HCT116 (cell line): ENCODE results near the gene CPT1A. TPM values are rescaled to one million over a fixed set of nuclear protein-coding genes. Genes with fewer than 3 reads are reported as not detected.

Experiments used
- ATAC-seq: fragments of 200-7000 bp; cut with Tn5 transposase; 2 replicates; pipeline ENCODE4 v1.9.1; 2020; ENCODE audit warnings: mild to moderate bottlenecking, moderate library complexity
- BruUV-seq: library from RNA; stranded (reverse); fragments of 400-500 nt; replicated peaks from 2 replicates; lab custom pipeline; 2021; lab: Mats Ljungman, UMichigan
- CTCF ChIA-PET: fragments of 300-600 bp; sonication (Branson Sonifier 250); formaldehyde crosslinking; loops from one replicate; lab custom pipeline; 2021; ENCODE audit warnings: antibody characterized with exemption; lab: Charles Lee
- POLR2A ChIA-PET: fragments of 300-600, 350-600 bp; sonication (Branson Sonifier 250); formaldehyde crosslinking; loops from one replicate; lab custom pipeline; 2021; ENCODE audit warnings: antibody characterized with exemption; lab: Charles Lee
- RAD21 ChIA-PET, 2 experiments: fragments of 300-600 bp; sonication (Branson Sonifier 250); formaldehyde crosslinking; loops; one replicate each; lab custom pipeline; 2023; ENCODE audit warnings: low total read pairs in 2 of 2; ENCODE audit not compliant: uncharacterized antibody in 2 of 2, unreplicated experiment in 2 of 2, low non-redundant PET in 1 of 2; lab: Charles Lee
- DNase-seq: peaks from one replicate; pipeline ENCODE4 v3.0.0-alpha.2; 2010; ENCODE audit warnings: low read depth, low spot score
- H2AFZ ChIP-seq: fragments of 200-600 bp; shearing (Covaris generic), sonication (generic); 2 replicates; pipeline ENCODE4 v1.6.1; 2017; ENCODE audit warnings: low read depth, mixed run types, mixed read lengths, antibody characterized with exemption, low read length; ENCODE audit not compliant: poor library complexity, severe bottlenecking
- H3K27ac ChIP-seq: 2 replicates; pipeline ENCODE4 v1.5.1; 2012; ENCODE audit warnings: low read depth, low read length
- H3K27me3 ChIP-seq: fragments of 200-600 bp; sonication (generic); 2 replicates; pipeline ENCODE4 v1.6.1; 2016; ENCODE audit warnings: mixed run types, low read length, mixed read lengths; ENCODE audit not compliant: insufficient read depth
- H3K36me3 ChIP-seq, 2 experiments: fragments of 200-500 bp in 1 of 2; fragments of 200-600 bp in 1 of 2; sonication (Bioruptor generic) in 1 of 2; sonication (generic) in 1 of 2; 2 replicates each; pipeline versions ENCODE4 v1.5.1 to v1.6.1; 2014 to 2016; ENCODE audit warnings: low read length in 2 of 2, inconsistent platforms in 1 of 2, mixed read lengths in 1 of 2, mixed run types in 1 of 2; ENCODE audit not compliant: insufficient read depth in 2 of 2, control insufficient read depth in 1 of 2
- H3K4me1 ChIP-seq, 2 experiments: fragments of 200-600 bp in 1 of 2; sonication (generic) in 1 of 2; 2 replicates each; pipeline versions ENCODE4 v1.5.1 to v1.6.1; 2012 to 2017; ENCODE audit warnings: low read length in 2 of 2, inconsistent platforms in 1 of 2, mild to moderate bottlenecking in 1 of 2, mixed read lengths in 1 of 2, mixed run types in 1 of 2, moderate library complexity in 1 of 2; ENCODE audit not compliant: insufficient read depth in 2 of 2, control insufficient read depth in 1 of 2
- H3K4me2 ChIP-seq: fragments of 200-600 bp; sonication (generic); 2 replicates; pipeline ENCODE4 v1.6.1; 2017; ENCODE audit warnings: mixed run types, low read length, mixed read lengths
- H3K4me3 ChIP-seq, 2 experiments: fragments of 200-600 bp in 1 of 2; sonication (generic) in 1 of 2; replicated peaks in 1 of 2; 2 replicates each; pipeline ENCODE4 v1.5.1; 2011 to 2016; ENCODE audit warnings: low read length in 2 of 2, control low read depth in 1 of 2, low read depth in 1 of 2, mild to moderate bottlenecking in 1 of 2, mixed read lengths in 1 of 2, mixed run types in 1 of 2
- H3K79me2 ChIP-seq: fragments of 200-600 bp; sonication (generic); 2 replicates; pipeline ENCODE4 v1.6.1; 2017; ENCODE audit warnings: mild to moderate bottlenecking, mixed run types, low read length, moderate library complexity, mixed read lengths; ENCODE audit not compliant: insufficient read depth
- H3K9ac ChIP-seq: fragments of 200-600 bp; sonication (generic); 2 replicates; pipeline ENCODE4 v1.6.1; 2016; ENCODE audit warnings: low read length, mixed read lengths
- H3K9me2 ChIP-seq: fragments of 200-600 bp; sonication (generic), shearing (Covaris generic); 2 replicates; pipeline ENCODE4 v1.6.1; 2017; ENCODE audit warnings: mixed run types, mild to moderate bottlenecking, moderate library complexity; ENCODE audit not compliant: insufficient read depth
- H3K9me3 ChIP-seq, 2 experiments: fragments of 200-500 bp in 1 of 2; fragments of 200-600 bp in 1 of 2; sonication (Bioruptor generic) in 1 of 2; sonication (generic) in 1 of 2; 2 replicates each; pipeline ENCODE4 v1.6.1; 2014 to 2017; ENCODE audit warnings: low read length in 2 of 2, mixed read lengths in 2 of 2, inconsistent platforms in 1 of 2, low read depth in 1 of 2, mild to moderate bottlenecking in 1 of 2, mixed run types in 1 of 2, moderate library complexity in 1 of 2; ENCODE audit not compliant: control insufficient read depth in 1 of 2, insufficient read depth in 1 of 2
- H4K20me1 ChIP-seq: fragments of 200-600 bp; sonication (generic), shearing (Covaris generic); 2 replicates; pipeline ENCODE4 v1.6.1; 2017; ENCODE audit warnings: mixed run types, mild to moderate bottlenecking, moderate library complexity; ENCODE audit not compliant: insufficient read depth
- ATF3 ChIP-seq: IDR thresholded peaks from 2 replicates; pipeline ENCODE4 v1.6.1; 2012
- CBX3 ChIP-seq: IDR thresholded peaks from 2 replicates; pipeline ENCODE4 v1.6.1; 2012; ENCODE audit warnings: low read depth
- CEBPB ChIP-seq: IDR thresholded peaks from 2 replicates; pipeline ENCODE4 v1.6.1; 2012; ENCODE audit warnings: low read depth
- EGR1 ChIP-seq: IDR thresholded peaks from 2 replicates; pipeline ENCODE4 v1.6.1; 2012; ENCODE audit warnings: low read depth
- ELF1 ChIP-seq: IDR thresholded peaks from 2 replicates; pipeline ENCODE4 v1.6.1; 2012; ENCODE audit warnings: low read depth, borderline replicate concordance
- EZH2 ChIP-seq: fragments of 200-600 bp; sonication (generic); IDR thresholded peaks from 2 replicates; pipeline ENCODE4 v1.6.1; 2017; ENCODE audit warnings: antibody characterized with exemption, mixed run types
- JUND ChIP-seq: IDR thresholded peaks from 2 replicates; pipeline ENCODE4 v1.6.1; 2012
- MAX ChIP-seq: IDR thresholded peaks from 2 replicates; pipeline ENCODE4 v1.6.1; 2012
- POLR2A ChIP-seq: IDR thresholded peaks from 2 replicates; pipeline ENCODE4 v1.7.0; 2011; ENCODE audit warnings: borderline replicate concordance; ENCODE audit not compliant: insufficient read depth, insufficient read length; ENCODE audit errors: extremely low read depth
- RAD21 ChIP-seq: IDR thresholded peaks from 2 replicates; pipeline ENCODE4 v1.6.1; 2012; ENCODE audit warnings: low read depth, mild to moderate bottlenecking
- REST ChIP-seq: IDR thresholded peaks from 2 replicates; pipeline ENCODE4 v1.6.1; 2012; ENCODE audit warnings: low read depth
- SRF ChIP-seq: IDR thresholded peaks from 2 replicates; pipeline ENCODE4 v1.6.1; 2012; ENCODE audit warnings: low read depth
- TCF7L2 ChIP-seq: IDR thresholded peaks from 2 replicates; pipeline ENCODE4 v1.7.0; 2011; ENCODE audit warnings: borderline replicate concordance, inconsistent platforms; ENCODE audit not compliant: insufficient read depth, insufficient read length; ENCODE audit errors: extremely low read depth
- YY1 ChIP-seq: IDR thresholded peaks from 2 replicates; pipeline ENCODE4 v1.6.1; 2011; ENCODE audit warnings: low read length, low read depth, moderate library complexity, mild to moderate bottlenecking; ENCODE audit not compliant: insufficient replicate concordance; ENCODE audit errors: extremely low read depth
- ZFX ChIP-seq: fragments of 450-650 bp; IDR thresholded peaks from 2 replicates; pipeline ENCODE4 v1.6.1; 2017
- ZNF274 ChIP-seq: fragments of 200-500 bp; sonication (Bioruptor generic); IDR thresholded peaks from 2 replicates; pipeline ENCODE4 v1.6.1; 2014; ENCODE audit warnings: mild to moderate bottlenecking, low read depth, low read length, inconsistent platforms
- intact Hi-C: fragments of 100-400 bp; cut with micrococcal nuclease; formaldehyde crosslinking; loops from 2 replicates; pipeline ENCODE4 v1.10.0; 2022
- total RNA-seq: library from RNA; stranded (reverse); gene quantifications from one replicate; pipeline ENCODE4 v1.2.1, GENCODE V29; 2021; ENCODE audit not compliant: unreplicated experiment

Gene CPT1A
- total RNA-seq, 1 experiment from 2014 or later, result 54.4 TPM

- Histone ChIP-seq H3K4me3 (no peak overlapping the region), H3K9ac (no peak overlapping the region)
These were observed 85.4 kb downstream of the CPT1A start for GRCh38 chr11:68756171-68756766.

More at GRCh38 chr11:68756171-68756766, 85.4 kb downstream of the CPT1A start:
- H3K79me2 ChIP-seq, result no peaks in the 10 kb centered on the region
- no peaks in the 10 kb centered on the region for H3K9me2 ChIP-seq
- H4K20me1 ChIP-seq, result no peaks in the 10 kb centered on the region
- peaks cover 0 to 3% of the 10 kb centered on the region in 2 experiments; a peak in 1 of 4 replicates for H3K4me1 ChIP-seq
- no peak overlapping the region for H3K27ac ChIP-seq
- CTCF ChIA-PET, result no interaction called here
- no peak for TF ChIP-seq ZNF274
- TF ChIP-seq CEBPB, result no peak
- TF ChIP-seq CBX3, result no peak
- no peak for TF ChIP-seq MAX
- no peak for TF ChIP-seq EGR1
- TF ChIP-seq YY1, result no peak
- no peak for TF ChIP-seq TCF7L2
- TF ChIP-seq JUND, result no peak
- TF ChIP-seq EZH2, result no peak
- no peak for TF ChIP-seq POLR2A
- no peak for TF ChIP-seq ATF3
- TF ChIP-seq ZFX, result no peak
- no peak for TF ChIP-seq ELF1
- no peak for TF ChIP-seq SRF
- TF ChIP-seq RAD21, result no peak
- TF ChIP-seq REST, result no peak
- POLR2A ChIA-PET, result no interaction called here
- intact Hi-C loops, result no loop called here
- RAD21 ChIA-PET, result no interaction called here
- no peaks in the 10 kb centered on the region for H3K27me3 ChIP-seq
- DNase-seq (no peak), ATAC-seq (no peak)
- H2AFZ ChIP-seq, result no peak overlapping the region
- no peaks in the 10 kb centered on the region for H3K9me3 ChIP-seq
- no peak overlapping the region for H3K4me2 ChIP-seq
- no TSS peak for BruUV-seq
- H3K36me3 ChIP-seq, result peaks cover 11 to 13% of the 10 kb centered on the region in 2 experiments; a peak in 3 of 4 replicates
